COLO829 (cell line): ENCODE measurements around the gene FMNL2.
A peak's percentile ranks its signal among the peaks of the same experiment; 100 is the strongest.

ENCODE experiments used
- DNase-seq: peaks from one replicate; pipeline ENCODE4 v3.0.0; 2012; ENCODE audit warnings: low spot score

FMNL2 gene

DNA sequence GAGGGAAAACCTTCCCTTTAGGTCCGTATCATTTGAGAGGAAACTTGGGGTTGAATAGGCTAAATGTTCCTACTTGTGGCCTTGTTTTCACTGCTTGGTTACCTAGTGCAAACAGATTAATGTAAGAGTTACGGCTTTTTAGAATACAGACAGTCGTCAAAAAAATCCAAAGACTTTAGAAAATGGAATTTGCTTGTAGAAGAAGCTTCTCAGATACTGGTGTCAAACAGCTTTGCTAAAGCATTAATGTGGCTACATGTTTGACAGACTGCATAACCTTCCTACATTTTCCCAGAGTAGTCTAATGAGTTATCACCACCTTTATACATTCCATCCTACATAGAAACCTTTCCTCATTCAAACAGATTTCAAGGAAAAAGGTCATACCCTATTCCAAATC, 114.6 kb downstream of the FMNL2 start:
- no peak for DNase-seq

DNA sequence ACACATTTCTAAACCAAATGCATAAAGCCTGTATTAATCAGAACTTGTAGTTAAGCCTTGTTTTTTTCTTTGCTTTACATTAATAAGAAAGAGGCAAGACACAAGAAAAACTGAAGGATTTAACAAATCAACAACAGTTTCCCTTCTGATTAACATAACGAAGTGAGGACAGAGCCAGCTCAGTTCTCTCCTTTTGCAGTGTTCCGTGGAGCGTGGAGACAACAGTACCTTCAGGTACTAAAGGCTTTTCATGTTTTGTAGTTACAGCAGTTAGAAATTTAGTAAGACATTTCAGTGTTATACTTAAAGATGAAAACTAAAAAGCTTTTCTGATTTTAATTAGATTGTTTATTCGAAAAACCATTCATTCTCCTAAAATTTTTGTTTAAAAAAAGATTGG, 115.2 kb downstream of the FMNL2 start:
- no peak for DNase-seq

DNA sequence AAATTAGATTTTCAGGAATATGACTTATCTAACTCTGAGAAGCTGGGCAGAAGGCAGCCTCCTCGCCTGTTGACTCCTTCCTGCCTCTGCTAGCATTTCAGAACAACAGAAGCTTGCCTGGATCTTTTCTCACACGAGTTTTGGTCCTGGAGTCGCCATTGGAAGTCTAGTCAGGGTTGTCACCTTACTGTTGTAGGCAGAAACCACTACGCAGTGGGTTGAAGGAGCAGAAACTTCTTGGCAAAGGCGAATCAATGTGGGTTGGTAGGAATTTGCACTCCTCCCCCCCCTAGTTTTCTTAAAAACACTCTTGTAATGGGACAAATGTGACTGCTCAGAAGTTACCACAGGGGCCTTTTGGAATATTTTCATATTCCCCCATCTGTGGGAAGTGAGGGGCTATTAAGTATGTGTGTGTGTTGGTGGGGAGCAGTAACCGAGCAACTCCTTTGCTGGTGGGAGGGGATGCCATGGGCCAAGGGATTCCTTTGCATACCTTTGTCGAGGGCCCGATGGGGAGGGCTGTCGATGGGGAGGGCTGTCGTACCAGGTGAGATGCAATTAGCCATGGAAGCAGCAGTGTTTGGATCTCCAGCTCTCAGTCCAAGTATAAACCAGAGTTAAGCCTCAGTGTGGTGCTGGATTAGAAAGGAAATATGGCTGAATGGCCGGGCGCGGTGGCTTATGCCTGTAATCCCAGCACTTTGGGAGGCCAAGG, 117.4 kb downstream of the FMNL2 start:
- DNase-seq = no peak

DNA sequence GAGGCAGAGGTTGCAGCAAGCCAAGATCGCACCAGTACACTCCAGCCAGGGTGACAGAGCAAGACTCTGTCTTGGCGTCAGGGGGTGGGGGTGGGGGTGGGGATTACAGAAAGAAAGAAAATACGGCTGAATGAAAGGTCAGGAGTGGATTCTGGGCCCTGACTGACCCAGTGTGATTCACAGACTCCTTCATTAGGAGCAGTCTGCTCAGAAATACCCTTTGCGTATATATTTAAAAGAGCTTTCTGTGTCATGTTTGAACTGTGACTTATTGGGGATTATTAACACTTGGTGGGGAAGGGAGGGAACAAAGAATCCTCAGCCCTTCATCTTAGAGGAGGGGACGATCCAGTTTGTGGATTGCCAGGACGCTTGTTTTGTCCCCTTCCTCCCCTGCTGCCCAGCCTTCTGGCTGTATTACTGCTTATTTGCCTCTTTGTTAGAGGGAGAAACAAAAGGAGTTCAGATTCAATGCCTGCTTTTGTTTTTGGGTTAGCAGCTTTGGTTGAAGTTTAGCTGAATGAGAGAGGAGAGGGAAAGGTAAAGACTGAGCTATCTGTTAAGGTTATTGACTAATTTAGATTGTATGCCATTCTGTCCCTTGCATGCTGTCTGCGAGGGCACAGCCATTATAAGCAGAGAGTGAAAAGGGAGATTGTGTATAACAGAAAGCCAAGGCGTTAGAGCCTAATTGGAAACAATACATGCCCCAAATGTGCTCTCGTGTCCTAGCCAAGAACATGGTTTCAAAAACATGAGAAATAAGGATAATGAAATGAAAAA, 118.3 kb downstream of the FMNL2 start:
- peak; percentile 58 for DNase-seq

DNA sequence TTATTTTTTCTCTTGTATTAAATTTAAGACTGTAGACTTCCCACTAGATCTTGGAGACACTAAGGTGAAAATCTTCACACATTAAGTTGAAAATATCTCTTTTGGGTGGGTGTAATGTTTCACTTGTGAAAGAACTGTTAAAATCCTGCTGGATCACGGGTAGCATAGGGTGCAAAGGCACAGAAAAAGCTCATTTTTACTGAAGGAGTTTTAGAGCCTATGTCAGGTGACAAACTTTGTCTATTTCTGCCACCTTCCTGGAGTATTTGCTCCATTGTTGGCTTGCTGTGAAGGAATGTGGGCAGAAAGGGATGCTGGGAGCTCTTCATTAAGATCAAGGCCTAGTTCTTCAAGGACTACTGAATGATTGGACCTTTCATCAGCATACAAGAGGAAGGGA, 119.4 kb downstream of the FMNL2 start:
- no peak for DNase-seq

DNA sequence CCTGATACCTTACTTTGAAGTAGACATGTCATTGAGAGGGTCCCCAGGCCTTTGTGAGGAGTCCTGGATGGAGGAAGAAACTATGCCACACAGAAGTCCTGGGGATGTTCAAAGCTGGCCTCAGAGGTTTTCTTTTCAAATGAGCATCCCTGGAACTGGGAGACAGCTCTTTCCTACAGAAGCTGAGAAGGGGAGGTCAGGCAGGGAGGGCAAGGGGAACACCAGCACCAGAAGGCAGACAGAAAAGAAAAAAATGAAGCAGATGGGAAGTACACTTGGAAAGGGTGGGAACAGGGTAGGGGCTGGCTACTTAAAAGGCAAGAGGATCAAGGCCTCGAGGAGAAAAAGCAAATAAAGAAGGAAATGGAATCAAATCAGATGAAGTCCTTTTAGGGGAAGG, 120.0 kb downstream of the FMNL2 start:
- no peak for DNase-seq

DNA sequence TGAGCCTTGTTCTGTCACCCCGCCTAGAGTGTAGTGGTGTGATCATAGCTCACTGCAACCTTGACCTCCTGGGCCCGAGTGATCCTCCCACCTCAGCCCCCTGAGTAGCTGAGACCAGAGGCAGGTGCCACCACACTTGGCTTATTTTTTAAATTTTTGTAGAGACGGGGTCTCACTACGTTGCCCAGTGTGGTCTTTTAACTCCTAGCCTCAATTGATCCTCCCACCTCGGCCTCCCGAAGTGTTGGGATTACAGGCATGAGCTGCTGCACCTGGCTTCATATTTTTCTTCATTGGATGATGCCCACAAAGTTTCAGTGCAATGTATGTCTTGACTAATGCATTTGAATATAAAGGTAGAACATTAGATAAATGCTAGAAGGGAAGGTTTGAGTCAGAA, 120.8 kb downstream of the FMNL2 start:
- DNase-seq = no peak

DNA sequence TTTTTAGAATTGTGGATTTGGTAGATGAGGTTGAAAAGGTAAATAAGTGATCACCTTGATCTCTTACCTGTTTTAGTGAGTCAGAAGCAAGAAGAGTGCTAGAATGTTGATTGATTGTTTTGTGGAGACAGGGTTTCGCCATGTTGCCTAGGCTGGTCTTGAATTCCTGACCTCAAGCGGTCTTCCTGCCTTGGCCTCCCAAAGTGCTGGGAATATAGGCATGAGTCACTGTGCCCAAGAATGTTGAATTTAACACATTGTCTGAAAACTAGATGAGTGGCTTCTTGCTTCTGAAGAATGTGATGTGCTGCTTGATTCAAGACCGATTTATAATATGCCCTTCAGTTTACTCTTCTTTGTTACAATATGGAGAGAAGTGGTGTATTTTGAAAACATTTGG, 121.3 kb downstream of the FMNL2 start:
- no peak for DNase-seq

DNA sequence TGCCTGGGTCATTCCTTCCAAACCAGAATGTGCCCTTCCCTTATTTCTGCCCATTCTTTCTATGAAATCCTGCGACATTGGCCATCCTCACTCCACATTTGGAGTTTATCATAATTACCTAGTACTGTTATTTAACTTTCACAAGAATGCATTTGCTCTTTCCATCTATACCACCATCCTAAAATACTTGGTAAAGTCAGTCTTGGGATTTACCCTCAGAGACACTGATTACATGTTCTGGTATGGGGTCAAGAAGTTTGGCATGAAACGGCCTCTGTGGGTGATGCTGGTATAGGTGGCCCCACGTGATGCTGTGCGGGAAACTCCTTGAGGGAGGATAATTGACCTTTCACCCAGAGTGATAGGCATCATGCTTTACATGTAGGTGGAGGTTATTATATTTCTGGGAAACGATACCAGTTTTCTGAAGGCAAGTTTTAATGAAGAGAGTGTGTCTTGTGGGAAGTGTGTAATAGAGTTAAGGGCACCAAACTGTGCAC, 123.5 kb downstream of the FMNL2 start:
- no peak for DNase-seq

DNA sequence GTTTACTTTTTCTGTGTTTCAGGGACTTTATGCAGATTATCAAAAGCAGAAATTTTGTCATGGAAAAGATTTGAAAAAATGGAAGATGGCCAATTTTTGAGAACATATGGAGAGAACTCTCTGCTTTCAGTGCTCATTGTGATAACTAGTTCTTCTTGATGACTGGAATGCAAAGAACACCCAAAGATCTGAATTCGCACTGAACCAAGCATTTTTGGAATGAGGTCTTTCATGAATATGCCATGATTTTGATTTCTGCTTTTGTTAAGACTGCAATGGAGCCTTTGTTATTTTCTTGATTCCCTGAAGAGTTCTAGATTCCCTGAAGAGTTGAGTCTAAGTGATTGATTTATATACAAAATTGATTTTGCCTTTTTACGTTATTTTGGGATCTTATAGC, 124.1 kb downstream of the FMNL2 start:
- no peak for DNase-seq

DNA sequence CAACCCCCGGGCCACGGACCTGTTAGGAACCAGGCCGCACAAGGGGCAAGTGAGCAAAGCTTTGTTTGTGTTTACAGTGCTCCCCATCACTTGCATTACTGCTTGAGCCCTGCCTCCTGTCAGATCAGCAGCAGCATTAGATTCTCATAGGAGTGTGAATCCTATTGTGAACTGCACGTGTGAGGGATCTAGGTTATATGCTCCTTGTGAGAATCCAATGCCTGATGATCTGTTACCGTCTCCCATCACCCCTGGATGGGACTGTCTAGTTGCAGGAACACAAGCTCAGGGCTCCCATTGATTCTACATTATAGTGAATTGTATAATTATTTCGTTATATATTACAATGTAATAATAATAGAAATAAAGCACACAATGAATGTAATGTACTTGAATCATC, 125.6 kb downstream of the FMNL2 start:
- no peak for DNase-seq

DNA sequence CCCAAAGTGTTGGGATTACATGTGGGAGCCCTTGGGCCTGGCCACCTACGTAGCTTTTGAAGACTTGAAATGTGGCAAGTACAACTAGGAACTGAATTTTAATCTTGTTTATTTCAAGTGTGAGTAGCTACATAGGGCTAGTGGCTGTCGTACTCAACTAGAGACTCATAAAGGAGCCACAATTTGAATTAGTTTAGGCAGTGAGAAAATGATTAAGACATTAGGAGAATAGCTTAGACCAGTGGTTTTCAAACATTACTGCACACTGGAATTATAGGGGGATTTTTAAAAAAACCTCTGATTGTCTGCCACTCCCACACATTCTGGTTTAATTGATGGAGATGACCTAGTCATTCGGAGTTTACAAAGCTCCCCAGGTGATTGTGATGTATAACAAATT, 127.1 kb downstream of the FMNL2 start:
- no peak for DNase-seq

DNA sequence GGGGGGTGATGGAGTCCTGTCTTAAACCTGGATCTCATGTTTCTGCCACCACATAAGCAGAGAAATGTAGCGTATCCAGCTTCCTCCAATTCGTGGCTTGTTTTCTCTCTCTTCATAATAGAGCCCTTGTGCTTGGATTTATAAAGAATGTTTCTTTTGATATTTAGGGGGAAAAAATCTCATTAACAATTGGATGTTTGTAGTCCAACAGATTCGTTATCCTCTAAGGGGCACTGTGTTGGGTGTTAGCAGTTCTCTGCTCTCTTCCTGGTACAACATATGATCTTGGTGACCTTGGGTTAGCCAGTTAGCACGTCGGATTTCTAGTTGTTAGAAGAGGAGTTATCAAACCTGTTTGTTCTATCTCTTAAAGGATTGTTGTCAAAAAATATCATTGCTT, 127.8 kb downstream of the FMNL2 start:
- DNase-seq = peak; percentile 87

DNA sequence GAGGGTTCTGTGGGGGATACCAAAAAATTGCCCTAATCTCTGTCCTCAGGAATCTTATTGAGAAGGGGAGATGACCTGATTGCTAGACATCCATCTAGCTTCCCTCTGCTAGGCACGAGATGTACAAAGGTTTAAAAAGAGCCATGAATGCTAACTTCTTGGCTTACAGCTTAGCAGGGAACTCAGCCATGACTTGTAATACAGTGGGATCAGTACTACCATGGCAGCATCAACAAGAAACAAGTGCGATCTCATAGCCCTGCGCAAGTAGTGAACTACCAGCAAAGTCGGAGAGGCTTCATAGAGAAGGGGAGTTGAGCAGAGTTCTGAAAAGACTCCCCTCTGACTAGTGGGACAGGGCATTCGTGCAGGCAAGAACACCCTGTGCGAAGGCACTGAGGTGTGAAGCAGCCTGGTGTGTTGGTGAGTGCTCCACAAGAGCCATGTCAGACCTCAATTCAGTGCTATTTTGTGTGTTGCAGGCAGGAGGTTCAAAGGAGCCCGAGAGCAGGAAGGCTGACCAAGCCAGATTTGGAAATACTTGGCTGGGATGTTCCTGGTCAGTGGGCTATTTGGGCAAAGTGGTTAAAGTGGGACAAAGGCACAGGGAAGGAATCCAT, 130.0 kb downstream of the FMNL2 start:
- no peak for DNase-seq

DNA sequence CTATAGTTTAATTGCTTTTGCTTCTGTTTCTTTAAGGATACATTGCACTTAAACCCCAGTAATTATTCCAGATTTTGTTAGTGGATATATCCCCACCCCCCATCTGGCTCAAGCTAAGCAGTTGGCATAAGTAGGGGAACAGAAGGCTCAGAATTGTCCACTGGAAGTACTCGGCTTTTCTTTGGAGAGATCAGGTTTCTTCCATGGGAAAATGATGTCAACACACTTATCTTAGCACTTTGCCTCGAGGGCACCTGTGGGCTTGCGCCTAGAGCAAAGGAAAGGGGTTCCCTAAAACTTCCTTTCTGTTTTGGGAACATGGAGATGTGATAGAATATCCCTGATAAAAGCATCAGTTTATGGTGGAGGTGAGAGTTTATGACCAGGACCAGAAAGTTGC, 130.6 kb downstream of the FMNL2 start:
- no peak for DNase-seq

DNA sequence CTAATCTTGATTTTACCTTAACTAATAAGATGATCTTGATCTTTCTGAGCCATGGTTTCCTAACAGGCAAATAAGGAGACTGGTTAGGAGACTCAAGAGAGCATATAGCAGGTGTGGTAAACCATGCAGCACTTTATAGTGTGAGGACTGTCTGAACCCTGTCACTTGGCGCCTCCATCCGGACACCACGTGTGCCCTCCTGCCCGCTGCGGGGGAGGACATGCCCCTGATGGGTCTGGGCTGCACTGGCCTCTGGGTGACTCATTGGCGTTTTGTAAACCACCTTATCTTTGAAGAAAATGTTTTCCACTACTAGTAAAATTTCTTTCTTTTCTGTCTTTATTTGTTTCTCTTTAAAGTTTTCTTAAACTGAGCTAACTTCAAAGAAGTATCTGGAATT, 131.1 kb downstream of the FMNL2 start:
- no peak for DNase-seq

DNA sequence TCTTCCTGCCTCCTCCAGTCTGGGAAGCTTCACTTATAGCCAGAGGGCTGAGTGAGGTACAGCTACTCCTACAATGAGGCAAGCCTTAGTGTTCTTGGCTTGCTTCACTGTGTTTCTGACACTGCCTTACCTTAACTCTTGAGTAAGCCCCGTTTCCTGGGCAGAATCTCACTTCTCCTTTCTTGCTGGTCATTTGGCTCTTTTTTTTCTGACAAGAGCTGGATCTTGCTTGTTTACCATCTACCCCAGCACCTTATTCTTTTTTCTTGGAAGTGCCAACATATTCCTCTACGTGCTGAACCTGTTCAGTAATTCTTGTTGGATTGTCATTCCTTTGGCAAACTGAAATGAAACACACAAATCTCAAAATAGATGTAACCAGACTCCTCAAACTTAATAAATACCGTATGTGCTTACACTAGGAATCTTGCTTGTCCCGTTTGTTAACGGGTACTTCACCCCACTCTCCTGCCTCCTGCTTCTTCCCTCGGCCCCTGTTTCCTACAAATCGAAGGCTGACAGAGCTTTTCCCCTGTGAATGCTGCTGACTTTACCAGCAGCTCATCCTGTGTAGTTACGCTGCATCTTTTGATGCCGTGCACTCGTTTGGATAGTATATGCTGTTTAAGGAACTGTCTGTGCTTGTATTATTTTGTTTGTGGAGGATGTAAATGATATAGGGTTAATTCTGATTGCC, 132.2 kb downstream of the FMNL2 start:
- no peak for DNase-seq

DNA sequence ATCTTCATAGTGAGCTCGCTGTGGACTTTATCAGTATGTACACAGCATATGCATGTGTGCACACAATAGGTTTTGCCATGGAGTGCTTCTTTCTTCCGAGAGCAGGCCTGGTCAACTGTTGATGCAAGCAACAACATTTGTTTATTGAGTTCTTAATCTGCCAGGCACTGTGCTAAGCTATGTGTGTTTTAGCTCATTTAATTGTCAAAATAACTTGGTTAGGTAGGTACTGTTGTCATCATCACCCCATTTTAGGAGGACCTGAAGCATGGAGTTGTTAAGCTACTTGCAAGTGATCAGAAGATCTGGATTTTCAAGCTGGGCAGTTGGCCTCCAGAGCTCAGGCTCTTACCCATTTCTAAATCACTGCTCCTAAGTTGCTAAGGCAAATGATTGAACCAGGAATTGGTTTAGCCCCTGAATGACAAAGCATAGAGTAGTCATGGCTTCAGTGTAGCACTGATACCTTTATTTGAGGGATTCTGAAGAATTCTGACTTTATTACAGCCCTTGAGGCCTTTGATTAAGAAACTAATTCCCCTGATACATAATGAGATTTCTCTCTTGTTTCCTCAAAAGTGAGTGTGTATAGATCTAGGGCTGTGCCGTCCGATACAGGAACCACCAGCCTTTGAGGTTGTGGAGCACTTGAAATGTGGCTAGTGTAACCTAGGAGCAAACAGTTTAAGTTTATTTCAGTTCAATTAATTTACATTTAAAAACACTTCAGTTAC, 132.9 kb downstream of the FMNL2 start:
- DNase-seq = no peak

DNA sequence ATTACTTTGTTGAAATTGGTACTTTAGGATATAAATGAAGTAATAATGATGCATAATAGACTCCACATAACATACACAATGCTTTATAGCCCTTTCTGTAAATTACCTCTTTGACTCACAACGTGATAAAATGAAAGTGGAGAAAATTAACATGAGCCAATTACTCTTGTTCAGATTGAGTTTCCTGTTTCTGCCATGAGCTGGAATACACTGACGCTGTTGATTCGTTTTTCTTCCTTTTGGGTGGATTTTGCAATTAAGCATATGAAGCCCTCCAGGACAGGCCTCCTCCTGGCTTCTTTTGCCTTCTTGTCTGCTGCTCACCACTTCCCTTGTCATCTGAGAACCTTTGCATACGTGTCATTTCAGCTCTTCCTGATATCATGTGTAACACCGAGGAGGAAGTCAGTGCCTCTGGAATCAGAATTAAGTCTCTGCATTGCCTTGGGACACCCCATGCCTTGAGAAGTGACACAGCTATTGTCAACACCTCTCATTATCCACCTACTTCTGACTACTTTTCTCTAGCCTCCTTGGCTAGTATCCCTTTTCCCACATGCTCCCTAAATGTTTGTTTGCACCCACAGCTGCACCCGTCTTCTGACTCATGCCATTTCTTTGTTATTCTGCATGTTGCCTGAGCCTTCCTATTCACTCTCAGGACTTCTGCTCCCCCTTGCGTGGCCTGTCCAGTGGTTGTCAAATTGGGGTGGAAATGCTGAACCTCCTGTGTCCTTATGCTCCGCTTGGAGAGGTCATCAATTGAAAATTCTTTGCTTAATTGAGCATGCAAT, 134.1 kb downstream of the FMNL2 start:
- DNase-seq = no peak

DNA sequence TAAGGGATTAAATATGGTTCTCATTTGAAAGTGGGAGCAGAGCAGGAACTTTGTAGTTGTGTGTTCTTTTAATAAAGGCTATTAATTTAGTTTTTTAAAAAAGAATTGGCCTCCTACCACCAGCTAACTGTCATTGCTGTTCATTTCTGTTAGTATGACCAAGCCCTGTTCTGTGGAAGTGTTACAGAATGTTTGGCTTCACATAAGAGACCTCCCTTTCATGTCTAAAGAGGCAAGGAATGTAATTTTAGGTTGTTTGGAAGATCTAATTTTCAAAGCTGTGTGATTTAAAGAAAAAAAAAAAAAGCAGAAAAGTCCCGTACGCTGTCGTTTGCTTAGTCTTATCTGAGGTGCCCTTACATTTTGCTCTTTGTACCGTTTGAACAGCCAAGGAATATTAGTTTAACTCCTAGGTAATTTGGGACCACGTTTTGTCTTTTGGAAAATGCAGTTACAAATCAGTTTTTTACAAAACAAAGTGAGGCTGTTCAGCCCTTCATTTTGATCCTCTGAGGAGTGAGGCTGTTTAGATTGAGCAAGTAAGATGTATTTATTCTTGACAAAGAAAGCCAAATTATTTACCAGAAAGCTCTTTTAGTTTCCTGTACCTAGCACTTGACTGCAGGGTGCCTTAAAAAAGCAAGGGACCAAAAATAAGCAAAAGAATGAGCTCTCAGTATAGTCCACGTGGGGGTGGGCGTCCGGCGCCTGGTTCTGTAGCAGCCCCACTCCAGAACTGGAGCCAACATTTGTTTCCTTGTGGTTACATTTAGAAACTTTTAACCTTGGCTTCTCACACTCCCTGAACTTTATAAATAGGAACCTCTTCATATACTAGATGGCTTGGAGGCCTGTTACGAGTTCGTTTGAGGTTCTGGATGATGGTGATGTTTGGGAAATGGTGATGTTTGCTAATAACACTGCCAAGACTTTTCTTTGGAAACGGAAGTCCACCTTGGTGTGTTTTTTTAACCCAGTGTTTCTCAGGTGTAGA, 136.2 kb downstream of the FMNL2 start:
- DNase-seq = no peak
